Fibroblast of skin of left quadriceps (primary cell): ENCODE results near the gene SRP54.
A peak's percentile ranks its signal among the peaks of the same experiment; 100 is the strongest.
"Not testable (repeated sequence)": the region's sequence is repeated elsewhere in the genome, so short reads cannot be mapped to it uniquely, and the experiment has no call there.

Experiments
- DNase-seq, 2 experiments: peaks; one replicate each; pipeline ENCODE4 v3.0.0-alpha.2; 2013; ENCODE audit warnings: low read depth in 2 of 2

Gene SRP54

DNA sequence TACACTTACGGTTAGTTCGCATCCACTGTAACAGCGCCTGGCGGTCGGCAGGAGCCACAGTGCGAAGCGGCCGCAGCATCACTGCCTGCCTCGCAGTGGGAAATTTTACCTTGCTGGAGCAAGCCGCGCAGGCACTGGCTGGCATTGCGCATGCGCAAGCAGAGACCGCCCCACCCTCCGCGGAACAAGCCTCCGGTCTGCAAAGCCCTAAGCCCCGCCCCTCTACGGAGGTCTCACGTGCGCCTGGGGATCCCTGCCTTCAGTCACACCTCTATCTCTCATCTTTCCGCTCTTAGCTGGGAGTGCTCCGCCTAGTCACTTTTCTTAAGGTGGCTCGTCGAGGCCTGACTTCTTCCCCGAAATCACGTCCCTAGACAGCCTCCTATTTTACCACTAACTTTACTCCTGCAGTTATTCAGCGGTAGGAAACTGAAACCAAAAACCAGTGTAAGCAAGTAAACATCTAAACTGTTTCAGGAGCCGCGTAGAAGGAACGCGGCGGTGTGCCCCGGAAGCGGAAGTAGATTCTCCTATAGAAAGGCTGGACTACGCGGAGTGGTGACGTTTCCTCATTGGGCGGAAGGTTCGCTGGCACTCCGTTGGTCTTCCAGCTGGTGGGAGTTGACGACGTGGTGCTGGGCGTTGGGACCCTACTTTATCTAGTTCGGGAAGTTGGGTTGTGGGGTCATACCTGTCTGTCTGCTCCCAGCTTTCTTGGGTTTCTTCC is at the start of gene SRP54:
SRP54 (plus strand) TSS at position 572 of the 727 bp plus-strand sequence. CDS start 13,718 bp downstream, outside the sequence.
- DNase-seq = peak; percentile 93 to 95

- no peak for DNase-seq
Observed at GRCh38 chr14:34933301-34933700, 49.5 kb upstream of the SRP54 start.

GRCh38 chr14:34935488-34935887 is 47.3 kb upstream of the SRP54 start:
- no peak for DNase-seq

- no peak for DNase-seq
Observed at GRCh38 chr14:34937442-34937841, 45.4 kb upstream of the SRP54 start.

GRCh38 chr14:34937876-34938275 is 44.9 kb upstream of the SRP54 start:
- DNase-seq = no peak

DNA sequence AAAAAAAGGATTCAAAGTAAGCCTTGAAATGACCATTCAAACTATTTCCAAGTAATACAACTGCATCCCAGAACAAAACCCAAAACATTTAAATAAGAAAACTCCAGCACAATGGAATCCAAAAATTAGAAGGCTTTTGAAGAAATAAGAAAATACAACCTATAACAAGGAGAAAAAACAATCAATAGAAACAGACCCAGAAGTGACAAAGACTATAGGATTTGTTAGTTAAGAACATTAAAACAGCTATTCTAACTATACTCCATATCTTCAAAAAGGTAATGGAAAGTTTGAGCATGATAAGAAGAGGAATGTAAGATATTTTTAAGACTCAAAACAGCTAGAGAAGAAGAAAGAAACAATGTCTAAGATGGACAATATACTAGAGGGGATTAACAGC is 39.3 kb upstream of the SRP54 start:
- no peak for DNase-seq

DNA sequence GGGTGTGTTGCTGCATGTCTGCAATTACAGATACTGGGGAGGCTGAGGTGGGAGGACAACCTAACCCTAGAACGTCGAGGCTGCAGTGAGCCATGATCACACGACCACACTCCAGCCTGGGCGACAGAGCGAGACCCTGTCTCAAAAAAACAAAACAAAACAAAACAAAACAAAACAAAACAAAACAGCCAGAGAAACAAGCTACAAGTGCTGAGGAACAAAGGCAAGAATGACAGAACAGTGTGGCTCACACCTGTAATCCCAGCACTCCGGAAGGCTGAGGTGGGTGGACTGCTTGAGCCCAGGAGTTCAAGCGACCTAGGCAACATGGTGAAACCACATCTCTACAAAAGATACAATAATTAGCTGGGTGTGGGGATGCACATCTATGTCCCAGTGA is 38.0 kb upstream of the SRP54 start:
- no peak for DNase-seq

- no peak for DNase-seq
Observed at GRCh38 chr14:34946699-34947098, 36.1 kb upstream of the SRP54 start.

DNA sequence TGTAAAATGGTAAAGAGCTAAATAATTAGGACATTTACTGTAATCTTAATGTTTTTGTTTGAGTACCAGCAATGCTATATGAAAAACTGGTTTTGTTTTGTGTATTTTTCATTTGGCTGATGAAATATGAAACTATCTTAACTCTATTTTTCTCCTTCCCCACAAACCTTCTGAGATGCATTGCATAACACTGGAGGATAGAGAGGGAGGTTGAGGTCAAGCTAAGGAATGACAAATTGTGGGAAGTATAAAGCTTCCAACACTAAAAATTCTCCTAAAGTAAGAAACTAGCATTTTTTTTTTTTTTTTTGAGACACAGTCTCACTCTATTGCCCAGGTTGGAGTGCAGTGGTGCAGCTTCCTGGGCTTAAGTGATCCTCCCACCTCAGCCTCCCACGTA is 31.5 kb upstream of the SRP54 start:
- DNase-seq = peak; percentile 24 to 33

DNA sequence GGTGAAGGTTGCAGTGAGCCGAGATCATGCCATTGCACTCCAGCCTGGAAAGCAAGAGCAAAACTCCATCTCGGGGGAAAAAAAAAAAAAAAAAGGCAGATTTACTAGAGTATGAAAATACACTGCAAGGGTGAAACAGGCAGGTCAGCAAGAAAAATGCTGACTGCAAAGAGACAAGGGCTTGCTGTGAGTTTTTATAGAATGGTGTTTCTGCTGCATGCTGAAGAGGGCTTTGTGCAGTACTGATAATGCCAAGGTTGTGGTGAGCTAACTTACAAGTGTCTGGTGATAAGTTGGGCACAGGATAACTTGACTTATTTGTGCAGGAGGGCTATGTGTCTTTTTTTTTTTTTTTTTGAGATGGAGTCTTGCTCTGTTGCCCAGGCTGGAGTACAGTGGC is 25.9 kb upstream of the SRP54 start:
- DNase-seq = no peak

- no peak for DNase-seq
Observed at GRCh38 chr14:34957771-34958286, 25.0 kb upstream of the SRP54 start.

DNA sequence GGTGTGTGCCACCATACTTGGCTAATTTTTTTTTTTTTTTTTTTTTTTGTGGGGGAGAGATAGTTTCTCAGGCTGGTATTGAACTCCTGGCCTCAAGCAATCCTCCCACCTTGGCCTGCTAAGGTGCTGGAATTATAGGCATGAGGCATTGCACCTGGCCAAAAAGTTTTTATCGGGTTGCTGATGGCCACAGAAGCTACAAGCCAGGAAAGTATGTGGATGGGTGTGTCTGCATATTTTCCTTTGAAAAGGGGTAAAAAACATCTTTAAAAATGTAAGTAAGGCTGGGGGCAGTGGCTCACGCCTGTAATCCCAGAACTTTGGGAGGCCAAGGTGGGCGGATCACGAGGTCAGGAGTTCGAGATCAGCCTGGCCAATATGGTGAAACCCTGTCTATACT is 20.7 kb upstream of the SRP54 start:
- not testable (repeated sequence) for DNase-seq

- DNase-seq = no peak
Observed at GRCh38 chr14:34964977-34965764, 17.6 kb upstream of the SRP54 start.

DNA sequence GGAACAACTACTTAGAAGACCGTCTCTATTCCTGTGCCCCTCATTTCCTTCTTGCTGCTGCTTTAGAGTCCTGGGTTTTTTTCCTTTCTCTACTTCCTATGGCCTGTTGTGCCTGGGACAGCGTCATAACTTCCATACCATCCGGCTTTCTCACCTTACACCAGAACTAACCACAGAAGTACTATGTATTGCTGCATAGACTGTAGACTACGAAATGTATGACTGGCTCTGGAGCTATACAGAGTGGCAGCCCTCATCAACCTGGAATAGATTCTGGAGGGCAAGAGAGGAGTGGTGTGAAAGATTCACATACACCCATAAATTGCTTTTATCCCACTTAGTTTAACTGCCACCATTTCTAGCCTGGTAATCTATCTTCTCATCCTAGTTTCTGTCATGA is 16.9 kb upstream of the SRP54 start:
- DNase-seq = no peak

- DNase-seq = no peak
Observed at GRCh38 chr14:34966413-34966812, 16.4 kb upstream of the SRP54 start.

- DNase-seq = no peak
Observed at GRCh38 chr14:34970665-34971064, 12.1 kb upstream of the SRP54 start.

- DNase-seq = no peak
Observed at GRCh38 chr14:34971381-34971780, 11.4 kb upstream of the SRP54 start.

DNA sequence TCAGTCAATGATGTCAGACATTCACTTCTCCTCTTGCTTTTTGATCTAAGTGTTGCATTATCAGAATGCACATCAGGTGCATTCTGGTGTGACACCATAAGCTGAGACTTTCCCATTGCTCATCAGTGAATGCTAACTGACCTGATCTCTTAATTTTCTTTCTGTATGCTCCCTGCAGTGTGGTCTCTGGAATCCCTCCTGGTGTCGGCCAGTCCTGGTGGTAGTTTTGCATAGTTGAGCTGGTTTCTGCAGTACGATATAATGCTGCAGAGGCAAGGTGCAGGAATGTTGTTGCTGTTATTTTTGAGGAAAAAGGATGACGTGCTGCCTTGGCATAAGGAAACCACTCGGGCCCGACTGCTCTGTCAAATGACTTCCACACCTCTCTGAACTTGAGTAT is 11.0 kb upstream of the SRP54 start:
- no peak for DNase-seq

DNA sequence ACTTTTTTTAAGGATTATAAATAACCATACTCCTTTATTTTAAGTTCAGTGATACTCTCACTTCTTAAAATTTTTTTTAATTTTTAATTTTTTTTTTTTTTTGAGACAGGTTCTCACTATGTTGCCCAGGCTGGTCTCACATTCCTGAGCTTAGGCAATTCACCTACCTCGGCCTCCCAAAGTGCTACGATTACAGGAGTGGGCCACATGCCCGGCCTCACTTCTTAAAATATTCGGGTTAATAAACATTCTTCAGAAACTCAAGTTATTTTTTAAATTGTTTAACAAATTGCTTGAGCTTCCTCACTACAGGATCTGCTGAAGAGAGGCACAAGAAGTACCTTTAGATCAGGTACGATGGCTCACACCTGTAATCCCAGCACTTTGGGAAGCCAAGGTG is 4.3 kb upstream of the SRP54 start:
- no peak for DNase-seq

DNA sequence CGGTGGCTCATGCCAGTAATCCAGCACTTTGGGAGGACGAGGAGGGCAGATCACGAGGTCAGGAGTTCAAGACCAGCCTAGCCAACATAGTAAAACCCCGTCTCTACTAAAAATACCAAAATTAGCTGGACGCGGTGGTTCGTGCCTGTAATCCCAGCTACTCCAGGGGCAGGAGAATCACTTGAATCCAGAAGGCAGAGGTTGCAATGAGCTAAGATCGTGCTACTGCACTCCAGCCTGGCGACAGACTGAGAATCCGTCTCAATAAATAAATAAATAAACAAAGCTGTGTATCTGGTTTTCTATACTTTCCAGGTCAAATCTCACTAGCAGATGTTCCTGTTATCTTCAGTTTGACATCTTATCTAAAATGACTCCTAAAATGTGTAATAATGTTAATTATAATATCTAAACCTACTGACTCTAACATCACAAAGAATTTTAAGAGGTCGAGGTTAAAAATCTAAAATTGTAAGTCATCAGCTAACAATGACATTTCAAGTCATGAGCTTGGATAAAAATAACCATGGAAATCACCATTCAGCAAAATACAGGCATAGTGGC is 2.4 kb upstream of the SRP54 start:
- DNase-seq = no peak

GRCh38 chr14:34981743-34982420 is 910 bp upstream of the SRP54 start:
- DNase-seq = peak in 1 of 2 experiments; percentile 11

DNA sequence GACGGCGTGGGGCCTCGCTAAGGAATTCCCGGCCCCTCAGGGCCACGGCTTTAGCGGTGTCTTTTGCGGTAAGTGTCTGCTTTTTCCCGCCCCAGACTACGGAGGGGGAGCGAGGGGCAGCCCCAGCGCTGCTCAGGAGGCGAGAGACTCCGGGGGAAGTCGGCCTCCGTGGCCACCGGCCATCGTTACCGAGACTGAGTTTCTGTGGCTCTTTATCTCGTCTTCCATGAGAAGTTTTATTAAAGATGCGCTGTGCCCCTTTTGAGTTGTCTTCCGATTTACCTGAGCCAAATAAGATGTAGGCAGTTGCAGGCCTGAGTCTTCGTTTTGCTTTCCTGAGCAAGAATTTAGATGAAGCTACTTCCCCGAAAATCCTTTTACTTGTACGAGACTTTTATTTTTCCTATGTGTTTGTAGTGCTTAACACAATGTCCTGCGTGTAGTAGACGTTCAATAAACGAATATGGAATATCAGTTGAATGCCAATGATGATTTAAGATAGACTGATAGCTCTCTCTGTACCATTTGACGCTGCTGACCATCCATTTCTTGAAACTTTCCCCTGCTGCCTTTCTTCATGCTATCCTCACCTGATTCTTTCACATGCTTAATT is 462 bp downstream of the SRP54 start:
- no peak for DNase-seq
